Measurements from ENCODE around the gene FANCE.
"Not testable (repeated sequence)": the region's sequence is repeated elsewhere in the genome, so short reads cannot be mapped to it uniquely, and the experiment has no call there.

FANCE gene

GRCh38 chr6:35496841-35497570 is 44.9 kb downstream of the FANCE start, which contains the start of gene TEAD3:
TSS of gene TEAD3 (minus strand) at chr6:35497079.
- DNase-seq (ENCODE audit: low read depth, low spot score), result peak; percentile 90

- DNase-seq (ENCODE audit: low read depth, low spot score), result peak; percentile 73
Measured at GRCh38 chr6:35497571-35498421, 45.7 kb downstream of the FANCE start.

GRCh38 chr6:35498422-35499067 is 46.4 kb downstream of the FANCE start:
- DNase-seq (ENCODE audit: low read depth, low spot score), result no peak

- no peak for DNase-seq (ENCODE audit: low read depth, low spot score)
Measured at GRCh38 chr6:35499372-35499771, 47.2 kb downstream of the FANCE start.

GRCh38 chr6:35500782-35501181 is 48.6 kb downstream of the FANCE start:
- DNase-seq (ENCODE audit: low read depth, low spot score), result no peak

- DNase-seq (ENCODE audit: low read depth, low spot score), result no peak
Measured at GRCh38 chr6:35501784-35502183, 49.6 kb downstream of the FANCE start.

- no peak for DNase-seq (ENCODE audit: low read depth, low spot score)
Measured at GRCh38 chr6:35503534-35503933, 51.4 kb downstream of the FANCE start.

GRCh38 chr6:35505999-35506412 is 53.9 kb downstream of the FANCE start:
- no peak for DNase-seq (ENCODE audit: low read depth, low spot score)

- DNase-seq (ENCODE audit: low read depth, low spot score), result no peak
Measured at GRCh38 chr6:35506536-35506935, 54.4 kb downstream of the FANCE start.

GRCh38 chr6:35507221-35507620 is 55.1 kb downstream of the FANCE start:
- DNase-seq (ENCODE audit: low read depth, low spot score), result no peak

- no peak for DNase-seq (ENCODE audit: low read depth, low spot score)
Measured at GRCh38 chr6:35508027-35508426, 55.9 kb downstream of the FANCE start.

- DNase-seq (ENCODE audit: low read depth, low spot score), result no peak
Measured at GRCh38 chr6:35508542-35508941, 56.4 kb downstream of the FANCE start.

- no peak for DNase-seq (ENCODE audit: low read depth, low spot score)
Measured at GRCh38 chr6:35510916-35511561, 58.9 kb downstream of the FANCE start.

- DNase-seq (ENCODE audit: low read depth, low spot score), result no peak
Measured at GRCh38 chr6:35511562-35511941, 59.4 kb downstream of the FANCE start.

- no peak for DNase-seq (ENCODE audit: low read depth, low spot score)
Measured at GRCh38 chr6:35512006-35512405, 59.9 kb downstream of the FANCE start.

- DNase-seq (ENCODE audit: low read depth, low spot score), result no peak
Measured at GRCh38 chr6:35512740-35513139, 60.6 kb downstream of the FANCE start, which contains the start of gene TULP1. TSS of gene TULP1 (minus strand) at chr6:35512896. CDS start at chr6:35512858, 38 bp downstream.

GRCh38 chr6:35514587-35514986 is 62.4 kb downstream of the FANCE start:
- DNase-seq (ENCODE audit: low read depth, low spot score), result no peak

GRCh38 chr6:35515939-35516338 is 63.8 kb downstream of the FANCE start:
- not testable (repeated sequence) for DNase-seq (ENCODE audit: low read depth, low spot score)
